ENCODE data around the gene PHYKPL.

DNA sequence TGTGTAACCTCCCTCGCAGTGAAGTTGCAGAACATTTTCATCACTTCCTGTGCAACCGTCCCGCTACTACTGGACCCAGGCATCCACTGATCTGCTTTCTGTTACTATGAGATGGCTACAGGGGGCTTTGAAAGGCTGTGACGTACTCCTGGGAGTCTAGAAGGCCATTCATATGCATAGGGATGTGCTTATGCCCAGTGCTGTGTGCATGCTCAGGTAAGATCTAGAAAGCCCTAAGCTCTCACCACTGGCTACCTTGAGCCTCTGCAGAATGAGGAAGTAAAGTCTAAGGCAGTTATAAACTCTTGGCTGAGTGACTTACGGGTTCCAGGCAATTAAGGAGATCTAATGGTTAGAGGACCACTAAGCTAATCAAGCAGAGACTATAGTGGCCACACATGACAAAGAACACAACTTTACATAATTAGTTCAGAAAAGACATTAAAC lies 16.5 kb downstream of the PHYKPL start:
- TF ChIP-seq, protein P1, sequence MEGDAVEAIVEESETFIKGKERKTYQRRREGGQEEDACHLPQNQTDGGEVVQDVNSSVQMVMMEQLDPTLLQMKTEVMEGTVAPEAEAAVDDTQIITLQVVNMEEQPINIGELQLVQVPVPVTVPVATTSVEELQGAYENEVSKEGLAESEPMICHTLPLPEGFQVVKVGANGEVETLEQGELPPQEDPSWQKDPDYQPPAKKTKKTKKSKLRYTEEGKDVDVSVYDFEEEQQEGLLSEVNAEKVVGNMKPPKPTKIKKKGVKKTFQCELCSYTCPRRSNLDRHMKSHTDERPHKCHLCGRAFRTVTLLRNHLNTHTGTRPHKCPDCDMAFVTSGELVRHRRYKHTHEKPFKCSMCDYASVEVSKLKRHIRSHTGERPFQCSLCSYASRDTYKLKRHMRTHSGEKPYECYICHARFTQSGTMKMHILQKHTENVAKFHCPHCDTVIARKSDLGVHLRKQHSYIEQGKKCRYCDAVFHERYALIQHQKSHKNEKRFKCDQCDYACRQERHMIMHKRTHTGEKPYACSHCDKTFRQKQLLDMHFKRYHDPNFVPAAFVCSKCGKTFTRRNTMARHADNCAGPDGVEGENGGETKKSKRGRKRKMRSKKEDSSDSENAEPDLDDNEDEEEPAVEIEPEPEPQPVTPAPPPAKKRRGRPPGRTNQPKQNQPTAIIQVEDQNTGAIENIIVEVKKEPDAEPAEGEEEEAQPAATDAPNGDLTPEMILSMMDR (conservative IDR thresholded peaks at IDR 0.05; ENCODE audit: low read depth, low read length) = no peak
- no peak for TF ChIP-seq RAD21 (IDR thresholded peaks at IDR 0.05; ENCODE audit: low read length)
- TF ChIP-seq, protein P2, sequence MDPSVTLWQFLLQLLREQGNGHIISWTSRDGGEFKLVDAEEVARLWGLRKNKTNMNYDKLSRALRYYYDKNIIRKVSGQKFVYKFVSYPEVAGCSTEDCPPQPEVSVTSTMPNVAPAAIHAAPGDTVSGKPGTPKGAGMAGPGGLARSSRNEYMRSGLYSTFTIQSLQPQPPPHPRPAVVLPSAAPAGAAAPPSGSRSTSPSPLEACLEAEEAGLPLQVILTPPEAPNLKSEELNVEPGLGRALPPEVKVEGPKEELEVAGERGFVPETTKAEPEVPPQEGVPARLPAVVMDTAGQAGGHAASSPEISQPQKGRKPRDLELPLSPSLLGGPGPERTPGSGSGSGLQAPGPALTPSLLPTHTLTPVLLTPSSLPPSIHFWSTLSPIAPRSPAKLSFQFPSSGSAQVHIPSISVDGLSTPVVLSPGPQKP (IDR thresholded peaks at IDR 0.05; ENCODE audit: borderline replicate concordance, low read depth, low read length) = no peak
- TF ChIP-seq MAZ (IDR thresholded peaks at IDR 0.05; ENCODE audit: borderline replicate concordance, low read depth, low read length) = no peak

Measured in IMR-90 (cell line).